Naive thymus-derived CD4-positive, alpha-beta T cell (primary cell): Measurements from ENCODE around the gene ELF3. TPM values are rescaled to one million over a fixed set of nuclear protein-coding genes. Genes with fewer than 3 reads are reported as not detected.

Experiments
- ATAC-seq: fragments of 150-1000 bp; cut with Tn5 transposase; 2 replicates; pipeline ENCODE4 v1.10.0; 2021; ENCODE audit warnings: mild to moderate bottlenecking, moderate library complexity
- CTCF ChIA-PET: fragments of 350-600 bp; sonication (Branson Sonifier 250); formaldehyde crosslinking; loops from one replicate; lab custom pipeline; 2021; ENCODE audit warnings: antibody characterized with exemption; lab: Charles Lee
- POLR2A ChIA-PET: fragments of 350-600 bp; sonication (Branson Sonifier 250); formaldehyde crosslinking; loops from one replicate; lab custom pipeline; 2021; ENCODE audit warnings: antibody characterized with exemption, inconsistent platforms; lab: Charles Lee
- DNase-seq, 9 donors: peaks; one replicate each; pipeline versions ENCODE4 v3.0.0 to v3.0.0-alpha.2; 2020 to 2022; ENCODE audit warnings: mixed read lengths in 1 of 9
- H3K27ac ChIP-seq: one replicate; pipeline ENCODE4 v1.7.0; 2013; ENCODE audit warnings: mild to moderate bottlenecking, low read depth, low read length, moderate library complexity
- H3K27me3 ChIP-seq, 2 donors: one replicate each; pipeline ENCODE4 v1.7.0; 2013; ENCODE audit warnings: low read length in 2 of 2, mild to moderate bottlenecking in 2 of 2, moderate library complexity in 2 of 2; ENCODE audit not compliant: control insufficient read depth in 2 of 2, insufficient read depth in 2 of 2
- H3K36me3 ChIP-seq, 3 experiments: 1 replicate in 2 of 3; 2 replicates in 1 of 3; pipeline ENCODE4 v1.7.0; 2013; ENCODE audit warnings: low read length in 3 of 3, mild to moderate bottlenecking in 3 of 3, moderate library complexity in 1 of 3; ENCODE audit not compliant: insufficient read depth in 3 of 3, control insufficient read depth in 2 of 3
- H3K4me1 ChIP-seq, 2 donors: one replicate each; pipeline ENCODE4 v1.7.0; 2013; ENCODE audit warnings: low read length in 2 of 2, mild to moderate bottlenecking in 2 of 2, moderate library complexity in 1 of 2; ENCODE audit not compliant: control insufficient read depth in 2 of 2, insufficient read depth in 2 of 2
- H3K4me3 ChIP-seq: 2 replicates; pipeline ENCODE4 v1.7.0; 2013; ENCODE audit warnings: mild to moderate bottlenecking, low read length
- H3K9me3 ChIP-seq, 3 experiments: 1 replicate in 2 of 3; 2 replicates in 1 of 3; pipeline ENCODE4 v1.7.0; 2013; ENCODE audit warnings: low read length in 3 of 3; ENCODE audit not compliant: control insufficient read depth in 2 of 3
- H3K27ac Mint-ChIP-seq, 9 donors: one replicate each; pipeline ENCODE4 v1.8.0; 2020 to 2022; ENCODE audit warnings: mixed read lengths in 9 of 9, mild to moderate bottlenecking in 8 of 9, moderate library complexity in 5 of 9, inconsistent platforms in 2 of 9
- H3K27me3 Mint-ChIP-seq, 5 donors: one replicate each; pipeline ENCODE4 v1.8.0; 2021 to 2022; ENCODE audit warnings: mixed read lengths in 5 of 5, mild to moderate bottlenecking in 1 of 5
- H3K36me3 Mint-ChIP-seq, 5 donors: one replicate each; pipeline ENCODE4 v1.8.0; 2020 to 2022; ENCODE audit warnings: mixed read lengths in 5 of 5, mild to moderate bottlenecking in 3 of 5, inconsistent platforms in 1 of 5
- H3K4me1 Mint-ChIP-seq, 7 donors: one replicate each; pipeline ENCODE4 v1.8.0; 2020 to 2022; ENCODE audit warnings: mixed read lengths in 7 of 7, mild to moderate bottlenecking in 3 of 7, inconsistent platforms in 1 of 7
- H3K4me3 Mint-ChIP-seq, 10 donors: one replicate each; pipeline ENCODE4 v1.8.0; 2020 to 2022; ENCODE audit warnings: mild to moderate bottlenecking in 10 of 10, mixed read lengths in 10 of 10, moderate library complexity in 6 of 10, inconsistent platforms in 2 of 10
- H3K9me3 Mint-ChIP-seq, 11 donors: one replicate each; pipeline ENCODE4 v1.8.0; 2020 to 2022; ENCODE audit warnings: mixed read lengths in 11 of 11, mild to moderate bottlenecking in 4 of 11, inconsistent platforms in 1 of 11, moderate library complexity in 1 of 11
- intact Hi-C, 2 donors: fragments of 100-400 bp; cut with micrococcal nuclease; formaldehyde crosslinking; loops; one replicate each; pipeline ENCODE4 v1.15.1; 2023
- polyA plus RNA-seq, 2 donors: library from polyadenylated mRNA; unstranded; fragments of 300-500 nt; fragmentation: Illumina TruSeq; gene quantifications; one replicate each; pipeline ENCODE4 v1.2.3, GENCODE V29; 2021
- total RNA-seq, 6 experiments: library from RNA in 5 of 6; stranded (reverse) in 5 of 6; gene quantifications; 1 replicate in 5 of 6; 2 replicates in 1 of 6; pipeline ENCODE4 v1.2.3 and lab custom pipeline; 2021 to 2026

Gene ELF3
- total and polyA plus RNA-seq, 7 experiments from 2014 or later = 0.19 to 2.8 (median 1.4) TPM; not detected in 1

- Mint-ChIP-seq H3K36me3 (no peaks in the 10 kb centered on the region), H3K27me3 (peaks cover 0 to 5% (median 3%) of the 10 kb centered on the region in 5 donors)
Observed at GRCh38 chr1:202029727-202030126, 19.3 kb downstream of the ELF3 start.

GRCh38 chr1:202031796-202032195 lies 21.4 kb downstream of the ELF3 start:
- ATAC-seq = no peak
- DNase-seq = no peak
- H3K4me1 Mint-ChIP-seq = no peaks in the 10 kb centered on the region
- H3K27me3 Mint-ChIP-seq = peaks cover 0 to 5% (median under 1%) of the 10 kb centered on the region in 5 donors
- POLR2A ChIA-PET = no interaction called here
- Histone ChIP-seq H3K27me3 (no peaks in the 10 kb centered on the region), H3K36me3 (no peaks in the 10 kb centered on the region), H3K27ac (no peak overlapping the region), H3K4me3 (no peak overlapping the region), H3K4me1 (no peaks in the 10 kb centered on the region), H3K9me3 (no peaks in the 10 kb centered on the region)
- H3K4me3 Mint-ChIP-seq = no peak overlapping the region
- intact Hi-C loops = no loop called here
- H3K27ac Mint-ChIP-seq = no peak overlapping the region
- H3K36me3 Mint-ChIP-seq = no peaks in the 10 kb centered on the region
- CTCF ChIA-PET = no interaction called here
- H3K9me3 Mint-ChIP-seq = peaks cover 0 to 2% (median 0%) of the 10 kb centered on the region in 11 donors

More at GRCh38 chr1:202029727-202030126, 19.3 kb downstream of the ELF3 start:
- Histone ChIP-seq H3K4me3 (no peak overlapping the region), H3K36me3 (no peaks in the 10 kb centered on the region), H3K4me1 (no peaks in the 10 kb centered on the region), H3K27ac (no peak overlapping the region), H3K9me3 (no peaks in the 10 kb centered on the region), H3K27me3 (no peaks in the 10 kb centered on the region)
- Mint-ChIP-seq H3K27ac (no peak overlapping the region), H3K9me3 (peaks cover 0 to 2% (median 0%) of the 10 kb centered on the region in 11 donors), H3K4me3 (no peak overlapping the region), H3K4me1 (no peaks in the 10 kb centered on the region)
- ATAC-seq (no peak), DNase-seq (no peak)
- intact Hi-C loops = no loop called here
- POLR2A ChIA-PET = no interaction called here
- CTCF ChIA-PET = no interaction called here

DNA sequence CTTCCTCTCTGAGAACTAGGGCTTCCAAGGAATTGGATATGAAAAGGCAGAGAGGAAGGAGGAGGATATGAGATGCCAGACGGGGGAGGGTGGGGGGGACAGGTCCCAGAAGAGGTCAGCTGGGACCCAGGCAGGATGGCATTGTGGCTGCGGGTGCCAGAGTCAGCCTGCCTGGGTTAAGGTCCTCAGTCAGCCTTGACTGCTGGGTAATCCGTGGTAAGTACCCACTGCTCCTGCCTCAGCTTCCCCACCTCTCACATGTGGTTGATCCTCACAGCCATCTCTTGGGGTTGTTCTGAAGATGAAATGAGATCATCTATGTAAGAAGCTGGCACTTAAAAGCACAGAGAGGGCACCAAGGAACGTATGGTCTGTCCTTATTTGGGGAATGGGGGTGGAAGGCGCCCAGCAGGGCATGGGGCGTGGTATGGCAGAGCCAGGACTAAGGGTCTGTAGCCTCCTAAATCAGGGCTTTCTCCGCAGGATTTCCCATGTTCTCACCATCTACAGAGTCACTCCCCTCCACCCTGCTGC lies 23.8 kb downstream of the ELF3 start:
- no peak for DNase-seq
- intact Hi-C loops = no loop called here
- no peaks in the 10 kb centered on the region for H3K4me1 Mint-ChIP-seq

GRCh38 chr1:202034683-202035462 lies 24.5 kb downstream of the ELF3 start:
- Histone ChIP-seq H3K4me3 (no peak overlapping the region), H3K9me3 (no peaks in the 10 kb centered on the region), H3K36me3 (no peaks in the 10 kb centered on the region), H3K27me3 (no peaks in the 10 kb centered on the region), H3K27ac (no peak overlapping the region), H3K4me1 (no peaks in the 10 kb centered on the region)
- CTCF ChIA-PET = no interaction called here
- Mint-ChIP-seq H3K4me3 (no peak overlapping the region), H3K9me3 (peaks cover 0 to 2% (median 0%) of the 10 kb centered on the region in 11 donors), H3K27me3 (peaks cover 0 to 5% (median 0%) of the 10 kb centered on the region in 5 donors), H3K36me3 (peaks cover 0 to 3% (median 0%) of the 10 kb centered on the region in 5 donors), H3K27ac (no peak overlapping the region), H3K4me1 (no peaks in the 10 kb centered on the region)
- POLR2A ChIA-PET = no interaction called here
- ATAC-seq = no peak
- no peak for DNase-seq
- intact Hi-C loops = no loop called here

More for the DNA sequence above, 23.8 kb downstream of the ELF3 start:
- H3K36me3 ChIP-seq = no peaks in the 10 kb centered on the region
- no peaks in the 10 kb centered on the region for H3K4me1 ChIP-seq
- Mint-ChIP-seq H3K27ac (no peak overlapping the region), H3K27me3 (peaks cover 0 to 5% (median 0%) of the 10 kb centered on the region in 5 donors), H3K4me3 (no peak overlapping the region), H3K9me3 (peaks cover 0 to 2% (median 0%) of the 10 kb centered on the region in 11 donors), H3K36me3 (peaks cover 0 to 3% (median 0%) of the 10 kb centered on the region in 5 donors)
- no peaks in the 10 kb centered on the region for H3K27me3 ChIP-seq
- H3K9me3 ChIP-seq = no peaks in the 10 kb centered on the region
- CTCF ChIA-PET = no interaction called here
- no peak overlapping the region for H3K27ac ChIP-seq
- no peak overlapping the region for H3K4me3 ChIP-seq
- ATAC-seq = no peak
- POLR2A ChIA-PET = no interaction called here

GRCh38 chr1:202036595-202037387 lies 26.4 kb downstream of the ELF3 start:
- no peak overlapping the region for H3K4me3 ChIP-seq
- Mint-ChIP-seq H3K4me3 (no peak overlapping the region), H3K4me1 (no peaks in the 10 kb centered on the region), H3K27ac (no peak overlapping the region), H3K27me3 (peaks cover 0 to 5% (median 0%) of the 10 kb centered on the region in 5 donors), H3K9me3 (peaks cover 0 to 2% (median 0%) of the 10 kb centered on the region in 11 donors), H3K36me3 (peaks cover 0 to 3% (median 0%) of the 10 kb centered on the region in 5 donors)
- no peak overlapping the region for H3K27ac ChIP-seq
- no peaks in the 10 kb centered on the region for H3K4me1 ChIP-seq
- POLR2A ChIA-PET = no interaction called here
- no peaks in the 10 kb centered on the region for H3K27me3 ChIP-seq
- intact Hi-C loops = no loop called here
- ATAC-seq = no peak
- H3K36me3 ChIP-seq = no peaks in the 10 kb centered on the region
- DNase-seq = no peak
- no peaks in the 10 kb centered on the region for H3K9me3 ChIP-seq
- CTCF ChIA-PET = no interaction called here

DNA sequence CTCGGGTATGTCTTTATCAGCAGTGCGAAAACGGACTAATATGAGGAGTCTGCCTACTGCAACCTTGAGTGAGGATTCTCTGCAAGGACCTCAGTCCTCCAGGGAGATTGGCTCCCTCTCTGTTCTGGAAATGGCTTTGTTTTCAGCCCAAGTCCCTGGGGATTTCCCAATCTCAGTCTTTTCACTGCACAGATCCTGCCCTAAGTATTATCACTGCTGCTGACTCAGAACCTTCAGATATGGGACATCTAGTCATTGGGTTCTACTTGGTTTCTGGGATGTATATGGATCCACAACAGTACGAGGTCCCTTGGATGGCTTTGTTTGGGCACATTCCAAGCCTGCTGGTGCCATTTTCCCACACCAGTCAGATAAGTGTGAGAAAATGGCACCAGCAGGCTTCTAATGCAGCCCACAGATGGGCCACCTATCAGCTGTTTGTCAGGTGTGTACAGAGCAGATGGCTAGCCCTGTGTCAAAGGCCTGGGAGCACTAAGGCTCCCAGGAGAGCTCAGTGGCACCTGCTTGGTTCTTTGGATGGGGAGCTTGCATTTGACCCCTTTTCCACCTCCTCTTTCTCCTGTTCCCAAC lies 27.4 kb downstream of the ELF3 start:
- no peaks in the 10 kb centered on the region for H3K4me1 Mint-ChIP-seq
- Histone ChIP-seq H3K27ac (no peak overlapping the region), H3K27me3 (no peaks in the 10 kb centered on the region), H3K4me1 (no peaks in the 10 kb centered on the region), H3K4me3 (no peak overlapping the region), H3K9me3 (no peaks in the 10 kb centered on the region), H3K36me3 (no peaks in the 10 kb centered on the region)
- ChIA-PET POLR2A (no interaction called here), CTCF (no interaction called here)
- no peak overlapping the region for H3K27ac Mint-ChIP-seq
- H3K36me3 Mint-ChIP-seq = peaks cover 0 to 3% (median 0%) of the 10 kb centered on the region in 5 donors
- DNase-seq = no peak
- no peak for ATAC-seq
- intact Hi-C loops = no loop called here
- H3K27me3 Mint-ChIP-seq = peaks cover 0 to 4% (median 0%) of the 10 kb centered on the region in 5 donors
- peaks cover 0 to under 1% (median 0%) of the 10 kb centered on the region in 11 donors for H3K9me3 Mint-ChIP-seq
- H3K4me3 Mint-ChIP-seq = no peak overlapping the region
